Keratinocyte (primary cell): Measurements from ENCODE around the gene SQSTM1. TPM values are rescaled to one million over a fixed set of nuclear protein-coding genes. Genes with fewer than 3 reads are reported as not detected.

Source experiments
- DNase-seq: peaks from one replicate; pipeline ENCODE4 v3.0.0-alpha.2; 2011; ENCODE audit warnings: low read depth, missing footprints, low spot score
- FAIRE-seq: peaks from 2 replicates; lab custom pipeline; 2011; peaks lifted over from hg19 to GRCh38; lab: Jason Lieb, UNC
- H2AFZ ChIP-seq: 2 replicates; pipeline ENCODE4 v1.6.0; 2012; ENCODE audit warnings: low read length, control low read depth, inconsistent platforms; ENCODE audit not compliant: control insufficient read depth
- H3K27ac ChIP-seq: 2 replicates; pipeline ENCODE4 v1.5.1; 2011; ENCODE audit warnings: low read length; ENCODE audit not compliant: control insufficient read depth, insufficient read depth
- H3K27me3 ChIP-seq: 3 replicates; pipeline ENCODE4 v1.6.0; 2011; ENCODE audit warnings: low read length; ENCODE audit not compliant: control insufficient read depth, insufficient read depth; ENCODE audit errors: extremely low read depth
- H3K36me3 ChIP-seq, 2 experiments: 2 replicates in 1 of 2; 3 replicates in 1 of 2; pipeline ENCODE4 v1.5.1; 2011; ENCODE audit warnings: low read length in 2 of 2, mild to moderate bottlenecking in 1 of 2; ENCODE audit not compliant: control insufficient read depth in 2 of 2, insufficient read depth in 2 of 2; ENCODE audit errors: extremely low read depth in 1 of 2
- H3K4me1 ChIP-seq: 3 replicates; pipeline ENCODE4 v1.5.1; 2011; ENCODE audit warnings: low read length; ENCODE audit not compliant: control insufficient read depth, insufficient read depth; ENCODE audit errors: extremely low read depth
- H3K4me2 ChIP-seq: 3 replicates; pipeline ENCODE4 v1.6.0; 2011; ENCODE audit warnings: low read depth, low read length; ENCODE audit not compliant: control insufficient read depth, insufficient read depth; ENCODE audit errors: extremely low read depth
- H3K4me3 ChIP-seq, 3 experiments: fragments of 200-600 bp in 1 of 3; sonication (generic) in 1 of 3; 2 replicates in 2 of 3; 3 replicates in 1 of 3; pipeline ENCODE4 v1.5.1; 2011 to 2016; ENCODE audit warnings: low read length in 3 of 3, mild to moderate bottlenecking in 3 of 3, control low read depth in 2 of 3, inconsistent platforms in 1 of 3, low read depth in 1 of 3, mixed read lengths in 1 of 3, mixed run types in 1 of 3, moderate library complexity in 1 of 3; ENCODE audit not compliant: control insufficient read depth in 2 of 3, insufficient read depth in 2 of 3; ENCODE audit errors: extremely low read depth in 1 of 3
- H3K79me2 ChIP-seq: 2 replicates; pipeline ENCODE4 v1.6.0; 2012; ENCODE audit warnings: low read length; ENCODE audit not compliant: control insufficient read depth, insufficient read depth
- H3K9ac ChIP-seq: 3 replicates; pipeline ENCODE4 v1.6.0; 2011; ENCODE audit warnings: low read length; ENCODE audit not compliant: control insufficient read depth, insufficient read depth; ENCODE audit errors: extremely low read depth
- H3K9me1 ChIP-seq: 3 replicates; pipeline ENCODE4 v1.6.0; 2011; ENCODE audit warnings: low read length; ENCODE audit not compliant: control insufficient read depth, insufficient read depth; ENCODE audit errors: extremely low read depth
- H3K9me3 ChIP-seq: 2 replicates; pipeline ENCODE4 v1.5.1; 2012; ENCODE audit warnings: low read depth, low read length; ENCODE audit not compliant: control insufficient read depth
- H4K20me1 ChIP-seq: 3 replicates; pipeline ENCODE4 v1.6.0; 2011; ENCODE audit warnings: low read length; ENCODE audit not compliant: control insufficient read depth, insufficient read depth; ENCODE audit errors: extremely low read depth
- CTCF ChIP-seq, 3 experiments: IDR thresholded peaks in 1 of 3; conservative IDR thresholded peaks in 1 of 3; optimal IDR thresholded peaks in 1 of 3; 2 replicates in 2 of 3; 3 replicates in 1 of 3; pipeline versions ENCODE3 to v1.5.1; 2011; ENCODE audit warnings: low read length in 3 of 3, mild to moderate bottlenecking in 3 of 3, moderate library complexity in 2 of 3, control low read depth in 1 of 3, inconsistent platforms in 1 of 3; ENCODE audit not compliant: insufficient read depth in 2 of 3; ENCODE audit errors: extremely low read depth in 1 of 3
- EZH2 ChIP-seq: IDR thresholded peaks from one replicate; pipeline ENCODE4 v1.6.1; 2012; ENCODE audit warnings: inconsistent platforms, mild to moderate bottlenecking, low read length, moderate library complexity
- dilution Hi-C: fragments of 300-500 bp; cut with MboI; formaldehyde crosslinking; loops from one replicate; pipeline ENCODE4 v1.7.0; 2020; ENCODE audit warnings: low sequenced_read_pairs; ENCODE audit not compliant: extremely low pct_ligation_motif_present
- polyA plus RNA-seq, 5 experiments: library from polyadenylated mRNA; depleted of rRNA in 3 of 5; stranded (reverse) in 3 of 5; stranded (forward) in 1 of 5; unstranded in 1 of 5; fragments of >200 nt; gene quantifications; 1 replicate in 1 of 5; 2 replicates in 3 of 5; 3 replicates in 1 of 5; pipeline versions ENCODE4 v1.2.1 to v1.2.3, GENCODE V29; 2011 to 2012; ENCODE audit warnings: missing spikeins in 2 of 5, low read depth in 1 of 5, low replicate concordance in 1 of 5

Gene SQSTM1
- polyA plus RNA-seq, 1 donor (not counting 4 experiments of a cell fraction or from before 2014, with no cell fraction given), result 75.7 TPM

GRCh38 chr5:179852993-179853547, 32.4 kb downstream of the SQSTM1 start:
- Histone ChIP-seq H3K4me3 (no peak overlapping the region), H3K27ac (no peak overlapping the region), H3K9me3 (no peaks in the 10 kb centered on the region), H3K79me2 (peaks cover 10% of the 10 kb centered on the region), H3K9me1 (no peaks in the 10 kb centered on the region), H4K20me1 (no peaks in the 10 kb centered on the region), H3K9ac (no peak overlapping the region), H3K4me1 (peaks cover 2% of the 10 kb centered on the region), H2AFZ (no peak overlapping the region), H3K27me3 (no peaks in the 10 kb centered on the region), H3K4me2 (no peak overlapping the region), H3K36me3 (peaks cover 10 to 23% of the 10 kb centered on the region in 2 experiments)
- DNase-seq, result no peak
- no peak for TF ChIP-seq EZH2
- no peak for TF ChIP-seq CTCF (optimal IDR thresholded peaks at IDR 0.05 in 1 of 3, IDR thresholded peaks at IDR 0.05 in 1 of 3, conservative IDR thresholded peaks at IDR 0.05 in 1 of 3; ENCODE audit: extremely low read depth in 1 of 3, insufficient read depth in 2 of 3, low read length in 3 of 3)
- FAIRE-seq, result no peak
- dilution Hi-C loops, result no loop called here

GRCh38 chr5:179854356-179854755, 33.7 kb downstream of the SQSTM1 start:
- H3K9me1 ChIP-seq, result no peaks in the 10 kb centered on the region
- H3K4me3 ChIP-seq, result no peak overlapping the region
- H3K9me3 ChIP-seq, result no peaks in the 10 kb centered on the region
- peaks cover 11% of the 10 kb centered on the region for H3K79me2 ChIP-seq
- peaks cover 10 to 19% of the 10 kb centered on the region in 2 experiments for H3K36me3 ChIP-seq
- no peaks in the 10 kb centered on the region for H4K20me1 ChIP-seq
- H3K4me2 ChIP-seq, result no peak overlapping the region
- H3K4me1 ChIP-seq, result peaks cover 2% of the 10 kb centered on the region
- TF ChIP-seq EZH2, result no peak
- TF ChIP-seq CTCF (optimal IDR thresholded peaks at IDR 0.05 in 1 of 3, IDR thresholded peaks at IDR 0.05 in 1 of 3, conservative IDR thresholded peaks at IDR 0.05 in 1 of 3; ENCODE audit: extremely low read depth in 1 of 3, insufficient read depth in 2 of 3, low read length in 3 of 3), result no peak
- H3K27ac ChIP-seq, result no peak overlapping the region
- no peak overlapping the region for H2AFZ ChIP-seq
- no peak overlapping the region for H3K9ac ChIP-seq
- DNase-seq, result no peak
- dilution Hi-C loops, result no loop called here
- no peak for FAIRE-seq
- no peaks in the 10 kb centered on the region for H3K27me3 ChIP-seq
